Gastroesophageal sphincter (tissue), 4 donors: Measurements from ENCODE around the gene RIGI. TPM values are rescaled to one million over a fixed set of nuclear protein-coding genes. Genes with fewer than 3 reads are reported as not detected.
"Not testable (repeated sequence)": the region's sequence is repeated elsewhere in the genome, so short reads cannot be mapped to it uniquely, and the experiment has no call there.

ENCODE experiments used
- ATAC-seq: fragments of 150-250 bp; one replicate; pipeline ENCODE4 v1.9.1; 2016; ENCODE audit warnings: mild to moderate bottlenecking, moderate library complexity
- H3K27ac ChIP-seq, 4 donors: fragments of 200-600 bp; sonication (generic) in 3 of 4; 1 replicate in 3 of 4; 2 replicates in 1 of 4; pipeline ENCODE4 v1.5.1; 2016 to 2019
- H3K27me3 ChIP-seq: fragments of 200-600 bp; sonication (generic); one replicate; pipeline ENCODE4 v1.5.1; 2019
- H3K36me3 ChIP-seq, 2 donors: fragments of 200-600 bp; sonication (generic); one replicate each; pipeline ENCODE4 v1.5.1; 2019; ENCODE audit warnings: control low read depth in 1 of 2
- H3K4me1 ChIP-seq, 3 donors: fragments of 200-600 bp; sonication (generic); 1 replicate in 2 of 3; 2 replicates in 1 of 3; pipeline ENCODE4 v1.5.1; 2016 to 2019; ENCODE audit warnings: control low read depth in 2 of 3
- H3K4me3 ChIP-seq, 2 donors: fragments of 200-600 bp; sonication (generic); one replicate each; pipeline ENCODE4 v1.5.1; 2019; ENCODE audit warnings: mild to moderate bottlenecking in 1 of 2, moderate library complexity in 1 of 2
- H3K9me3 ChIP-seq, 3 donors: fragments of 200-600 bp; sonication (generic); one replicate each; pipeline ENCODE4 v1.5.1; 2017 to 2019; ENCODE audit warnings: control low read depth in 2 of 3
- CTCF ChIP-seq, 4 experiments: fragments of 200-600 bp in 2 of 4; fragments of 450-650 bp in 2 of 4; sonication (generic) in 1 of 4; IDR thresholded peaks; one replicate each; pipeline ENCODE4 v1.5.1; 2017 to 2019; ENCODE audit warnings: antibody characterized with exemption in 4 of 4, mild to moderate bottlenecking in 2 of 4, moderate library complexity in 2 of 4
- EP300 ChIP-seq: sonication (generic); formaldehyde crosslinking; IDR thresholded peaks from one replicate; pipeline ENCODE4 v1.6.1; 2017; ENCODE audit warnings: antibody characterized with exemption, mild to moderate bottlenecking
- POLR2A ChIP-seq, 2 donors: fragments of 450-650 bp; IDR thresholded peaks; one replicate each; pipeline ENCODE4 v1.6.1; 2017; ENCODE audit warnings: antibody characterized with exemption in 2 of 2, mild to moderate bottlenecking in 2 of 2, moderate library complexity in 1 of 2
- POLR2AphosphoS5 ChIP-seq: sonication (generic); formaldehyde crosslinking; IDR thresholded peaks from one replicate; pipeline ENCODE4 v1.6.1; 2017; ENCODE audit warnings: antibody characterized with exemption
- WGBS, 2 donors: methylation state at CpG; one replicate each; pipeline ENCODE4 v1.1.5; 2018; ENCODE audit warnings: low coverage in 1 of 2; 5-methylcytosine and 5-hydroxymethylcytosine counted together
- total RNA-seq, 4 donors: library from RNA; depleted of rRNA; stranded (reverse); fragments of >200 nt; gene quantifications; one replicate each; pipeline ENCODE4 v1.1.0, GENCODE V29; 2016

The RIGI gene
- total RNA-seq, 4 donors from 2014 or later = 6.8 to 14.3 (median 8.3) TPM

GRCh38 chr9:32551276-32552051 lies 25.5 kb upstream of the RIGI start:
- peaks cover 0 to 36% (median 22%) of the 10 kb centered on the region in 3 donors for H3K4me1 ChIP-seq
- ATAC-seq = peak; percentile 10
- H3K4me3 ChIP-seq = peak overlapping the region; percentile 87 to 89
- H3K9me3 ChIP-seq = no peaks in the 10 kb centered on the region
- peak overlapping the region; percentile 91 to 97 (median 94) for H3K27ac ChIP-seq
- H3K27me3 ChIP-seq = no peaks in the 10 kb centered on the region
- WGBS, 2 donors = 1% methylated on average over 17 to 26 of the region's 36 CpGs
- TF ChIP-seq POLR2A (IDR thresholded peaks at IDR 0.05) (no peak), POLR2AphosphoS5 (no peak), EP300 (no peak), CTCF (IDR thresholded peaks at IDR 0.05) (no peak)
- no peaks in the 10 kb centered on the region for H3K36me3 ChIP-seq

GRCh38 chr9:32550562-32551275 lies 24.7 kb upstream of the RIGI start:
- TF ChIP-seq CTCF (IDR thresholded peaks at IDR 0.05) (peak in 1 of 4 experiments; percentile 30), EP300 (no peak), POLR2A (IDR thresholded peaks at IDR 0.05) (peak; percentile 33 to 40), POLR2AphosphoS5 (no peak)
- peak overlapping the region; percentile 91 to 97 (median 94) for H3K27ac ChIP-seq
- WGBS, 2 donors = 0% methylated on average over 4 of the region's 75 CpGs; no CpG with 5 or more reads in 1 of the 2 donors
- no peaks in the 10 kb centered on the region for H3K36me3 ChIP-seq
- peak; percentile 88 for ATAC-seq
- H3K9me3 ChIP-seq = no peaks in the 10 kb centered on the region
- H3K4me3 ChIP-seq = peak overlapping the region; percentile 87 to 89
- no peaks in the 10 kb centered on the region for H3K27me3 ChIP-seq
- H3K4me1 ChIP-seq = peaks cover 0 to 41% (median 22%) of the 10 kb centered on the region in 3 donors

- no peak for ATAC-seq
- no peak for TF ChIP-seq EP300
- TF ChIP-seq POLR2A (IDR thresholded peaks at IDR 0.05) = no peak
- TF ChIP-seq CTCF (IDR thresholded peaks at IDR 0.05) = no peak
- no peak for TF ChIP-seq POLR2AphosphoS5
- H3K4me1 ChIP-seq = peaks cover 0 to 47% (median 22%) of the 10 kb centered on the region in 3 donors
These were observed 24.2 kb upstream of the RIGI start for GRCh38 chr9:32550150-32550561.

GRCh38 chr9:32548213-32548612 lies 22.2 kb upstream of the RIGI start:
- not testable (repeated sequence) for H3K27ac ChIP-seq, H3K4me3 ChIP-seq, ATAC-seq, H3K9me3 ChIP-seq, H3K27me3 ChIP-seq
- WGBS, 2 donors = 98 to 100% methylated on average over 1 to 8 of the region's 20 CpGs
- Histone ChIP-seq H3K4me1 (peaks cover 0 to 52% (median 19%) of the 10 kb centered on the region in 3 donors), H3K36me3 (peaks cover 0 to 10% of the 10 kb centered on the region in 2 donors)

More at GRCh38 chr9:32550150-32550561, 24.2 kb upstream of the RIGI start:
- peak overlapping the region; percentile 87 to 89 for H3K4me3 ChIP-seq
- no peaks in the 10 kb centered on the region for H3K27me3 ChIP-seq
- no peaks in the 10 kb centered on the region for H3K9me3 ChIP-seq
- no peaks in the 10 kb centered on the region for H3K36me3 ChIP-seq
- H3K27ac ChIP-seq = peak overlapping the region; percentile 91 to 97 (median 94)
- WGBS, 2 donors = 0% methylated on average over 6 of the region's 10 CpGs

GRCh38 chr9:32545884-32546283 lies 19.9 kb upstream of the RIGI start:
- 89 to 100% methylated on average over 1 of the region's 1 CpG for WGBS, 2 donors
- no peak overlapping the region for H3K4me3 ChIP-seq
- H3K27me3 ChIP-seq = no peaks in the 10 kb centered on the region
- no peak for ATAC-seq
- H3K4me1 ChIP-seq = peaks cover 0 to 46% (median 16%) of the 10 kb centered on the region in 3 donors
- no peak for TF ChIP-seq POLR2A (IDR thresholded peaks at IDR 0.05)
- no peak for TF ChIP-seq EP300
- TF ChIP-seq POLR2AphosphoS5 = no peak
- TF ChIP-seq CTCF (IDR thresholded peaks at IDR 0.05) = no peak
- no peak overlapping the region for H3K27ac ChIP-seq
- no peaks in the 10 kb centered on the region for H3K9me3 ChIP-seq
- H3K36me3 ChIP-seq = peaks cover 0 to 26% of the 10 kb centered on the region in 2 donors
